ENCODE data around the gene MYCN. TPM values are rescaled to one million over a fixed set of nuclear protein-coding genes. Genes with fewer than 3 reads are reported as not detected.

MYCN gene
- total and polyA plus RNA-seq, 2 experiments from 2014 or later: 8.9 to 16.7 TPM

DNA sequence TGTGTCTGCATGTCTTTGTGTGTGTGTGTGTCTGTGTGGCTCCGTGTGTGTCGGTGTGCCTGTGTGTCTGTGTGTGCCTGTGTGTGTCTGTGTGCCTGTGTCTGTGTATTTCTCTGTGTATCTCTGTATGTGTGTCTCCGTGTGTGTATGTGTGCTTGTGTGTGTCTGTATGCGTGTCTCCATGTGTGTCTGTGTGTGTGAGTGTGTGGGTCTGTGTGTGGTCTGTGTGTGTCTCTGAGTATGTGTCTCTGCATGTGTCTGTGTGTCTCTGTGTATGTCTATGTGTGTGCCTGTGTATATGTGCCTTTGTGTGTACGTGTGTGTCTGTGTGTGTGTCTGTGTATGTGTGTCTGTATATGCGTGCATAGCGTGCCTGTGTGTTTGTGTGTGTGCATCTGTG lies 45.2 kb downstream of the MYCN start:
- no peaks in the 10 kb centered on the region for H3K9me3 ChIP-seq (ENCODE audit: low read depth)
- DNase-seq (ENCODE audit: low spot score): no peak
- H4K20me1 ChIP-seq (ENCODE audit: insufficient read depth, poor library complexity, severe bottlenecking): no peaks in the 10 kb centered on the region
- no peak overlapping the region for H3K27ac ChIP-seq
- no peaks in the 10 kb centered on the region for H3K4me1 ChIP-seq (ENCODE audit: insufficient read depth)
- no peaks in the 10 kb centered on the region for H3K36me3 ChIP-seq (replicated peaks; ENCODE audit: insufficient read depth, low read depth)
- WGBS (ENCODE audit: low lambda C conversion rate, missing lambda C conversion rate): 90% methylated on average over 6 of the region's 7 CpGs
- H3K4me2 ChIP-seq: no peak overlapping the region
- H3K9me2 ChIP-seq (replicated peaks; ENCODE audit: insufficient read depth): no peaks in the 10 kb centered on the region
- TF ChIP-seq EZH2phosphoT487 (IDR thresholded peaks at IDR 0.05; ENCODE audit: low read depth, severe bottlenecking, unreplicated experiment): no peak
- TF ChIP-seq, protein P1, sequence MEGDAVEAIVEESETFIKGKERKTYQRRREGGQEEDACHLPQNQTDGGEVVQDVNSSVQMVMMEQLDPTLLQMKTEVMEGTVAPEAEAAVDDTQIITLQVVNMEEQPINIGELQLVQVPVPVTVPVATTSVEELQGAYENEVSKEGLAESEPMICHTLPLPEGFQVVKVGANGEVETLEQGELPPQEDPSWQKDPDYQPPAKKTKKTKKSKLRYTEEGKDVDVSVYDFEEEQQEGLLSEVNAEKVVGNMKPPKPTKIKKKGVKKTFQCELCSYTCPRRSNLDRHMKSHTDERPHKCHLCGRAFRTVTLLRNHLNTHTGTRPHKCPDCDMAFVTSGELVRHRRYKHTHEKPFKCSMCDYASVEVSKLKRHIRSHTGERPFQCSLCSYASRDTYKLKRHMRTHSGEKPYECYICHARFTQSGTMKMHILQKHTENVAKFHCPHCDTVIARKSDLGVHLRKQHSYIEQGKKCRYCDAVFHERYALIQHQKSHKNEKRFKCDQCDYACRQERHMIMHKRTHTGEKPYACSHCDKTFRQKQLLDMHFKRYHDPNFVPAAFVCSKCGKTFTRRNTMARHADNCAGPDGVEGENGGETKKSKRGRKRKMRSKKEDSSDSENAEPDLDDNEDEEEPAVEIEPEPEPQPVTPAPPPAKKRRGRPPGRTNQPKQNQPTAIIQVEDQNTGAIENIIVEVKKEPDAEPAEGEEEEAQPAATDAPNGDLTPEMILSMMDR (IDR thresholded peaks at IDR 0.05; ENCODE audit: poor library complexity): no peak
- H2AFZ ChIP-seq: no peak overlapping the region
- no peaks in the 10 kb centered on the region for H3K79me2 ChIP-seq
- H3K4me3 ChIP-seq: no peak overlapping the region
- H3K27me3 ChIP-seq: no peaks in the 10 kb centered on the region

DNA sequence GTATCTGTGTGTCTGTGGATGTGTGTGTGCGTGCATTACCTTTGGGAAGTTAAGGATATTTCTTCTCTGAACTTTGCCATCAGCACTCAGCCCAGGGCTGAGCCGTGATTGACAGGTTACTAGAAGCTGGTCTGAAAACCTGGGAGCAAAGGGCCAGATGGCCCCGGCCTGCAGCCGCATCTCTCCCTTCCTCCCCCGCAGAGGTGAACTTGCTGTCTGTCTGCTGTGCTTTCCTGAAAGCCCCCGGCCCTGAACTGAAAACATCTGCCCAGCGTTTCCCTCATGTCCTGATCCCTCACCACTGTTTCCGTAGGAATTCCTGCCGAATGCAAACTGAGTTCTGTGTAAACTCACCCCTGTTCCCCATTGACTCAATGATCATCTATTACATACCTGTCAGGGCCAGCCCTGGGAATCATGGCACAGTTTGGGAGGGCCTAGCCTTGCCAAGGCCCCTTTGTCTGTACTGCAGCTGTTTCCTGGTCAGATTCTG lies 45.8 kb downstream of the MYCN start:
- TF ChIP-seq EZH2phosphoT487 (IDR thresholded peaks at IDR 0.05; ENCODE audit: low read depth, severe bottlenecking, unreplicated experiment): no peak
- TF ChIP-seq EZH2 (IDR thresholded peaks at IDR 0.05; ENCODE audit: borderline replicate concordance): no peak
- TF ChIP-seq, protein P1 (IDR thresholded peaks at IDR 0.05; ENCODE audit: poor library complexity): no peak
- Histone ChIP-seq H3K4me3 (no peak overlapping the region), H3K9me3 (ENCODE audit: low read depth) (no peaks in the 10 kb centered on the region), H3K4me1 (ENCODE audit: insufficient read depth) (no peaks in the 10 kb centered on the region), H3K27ac (no peak overlapping the region), H3K79me2 (no peaks in the 10 kb centered on the region), H3K27me3 (no peaks in the 10 kb centered on the region), H3K9me2 (replicated peaks; ENCODE audit: insufficient read depth) (no peaks in the 10 kb centered on the region), H2AFZ (no peak overlapping the region), H3K36me3 (replicated peaks; ENCODE audit: insufficient read depth, low read depth) (no peaks in the 10 kb centered on the region), H4K20me1 (ENCODE audit: insufficient read depth, poor library complexity, severe bottlenecking) (no peaks in the 10 kb centered on the region), H3K4me2 (no peak overlapping the region)
- DNase-seq (ENCODE audit: low spot score): no peak
- WGBS (ENCODE audit: low lambda C conversion rate, missing lambda C conversion rate): 55% methylated on average over 9 of the region's 9 CpGs

DNA sequence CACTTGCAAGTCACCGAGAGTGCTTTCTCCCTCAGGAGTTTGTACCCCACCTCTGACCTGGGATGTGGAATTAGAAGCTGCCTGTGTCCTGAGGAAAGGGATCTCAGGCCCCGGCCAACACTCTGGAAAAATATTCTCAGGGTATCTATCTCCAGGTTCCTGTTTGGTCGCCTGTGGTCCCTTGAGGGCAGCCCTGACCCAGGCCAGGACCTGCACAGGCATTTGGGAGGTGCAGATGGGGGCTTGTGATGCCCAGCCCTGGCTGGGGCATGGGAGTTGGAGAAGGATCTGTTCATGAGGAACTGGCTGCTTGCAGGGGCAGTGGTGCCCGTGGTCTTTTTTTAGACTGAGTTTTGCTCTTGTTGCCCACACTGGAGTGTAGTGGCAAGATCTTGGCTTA lies 46.3 kb downstream of the MYCN start:
- Histone ChIP-seq H3K4me3 (no peak overlapping the region), H3K36me3 (replicated peaks; ENCODE audit: insufficient read depth, low read depth) (no peaks in the 10 kb centered on the region), H3K9me2 (replicated peaks; ENCODE audit: insufficient read depth) (no peaks in the 10 kb centered on the region), H4K20me1 (ENCODE audit: insufficient read depth, poor library complexity, severe bottlenecking) (no peaks in the 10 kb centered on the region), H3K79me2 (no peaks in the 10 kb centered on the region), H3K27me3 (no peaks in the 10 kb centered on the region), H3K27ac (no peak overlapping the region), H3K4me1 (ENCODE audit: insufficient read depth) (no peaks in the 10 kb centered on the region), H2AFZ (no peak overlapping the region), H3K4me2 (no peak overlapping the region), H3K9me3 (ENCODE audit: low read depth) (no peaks in the 10 kb centered on the region)
- TF ChIP-seq, protein P1 (IDR thresholded peaks at IDR 0.05; ENCODE audit: poor library complexity): no peak
- TF ChIP-seq EZH2phosphoT487 (IDR thresholded peaks at IDR 0.05; ENCODE audit: low read depth, severe bottlenecking, unreplicated experiment) (no peak), EZH2 (IDR thresholded peaks at IDR 0.05; ENCODE audit: borderline replicate concordance) (no peak)
- DNase-seq (ENCODE audit: low spot score): no peak
- 82% methylated on average over 4 of the region's 4 CpGs for WGBS (ENCODE audit: low lambda C conversion rate, missing lambda C conversion rate)

DNA sequence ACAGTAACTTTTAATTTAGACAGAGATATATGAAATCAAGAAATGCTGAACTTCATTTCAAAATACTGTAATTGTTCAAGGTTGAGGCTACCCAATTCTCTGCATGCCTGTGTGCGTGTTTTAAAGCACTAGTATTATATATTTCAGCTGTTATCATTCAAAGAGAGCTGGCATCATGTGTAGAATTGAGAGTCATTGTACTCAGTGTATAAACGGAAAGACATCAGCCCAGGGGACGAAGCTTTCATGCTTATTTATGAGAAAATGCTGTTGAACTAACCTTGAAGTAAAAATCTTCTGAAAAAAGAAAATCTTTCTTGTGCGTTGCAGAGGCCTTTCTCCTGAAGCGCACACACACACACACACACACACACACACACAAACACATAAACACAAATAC lies 48.4 kb downstream of the MYCN start:
- no peaks in the 10 kb centered on the region for H3K9me2 ChIP-seq (replicated peaks; ENCODE audit: insufficient read depth)
- H2AFZ ChIP-seq: no peak overlapping the region
- H3K79me2 ChIP-seq: no peaks in the 10 kb centered on the region
- H3K9me3 ChIP-seq (ENCODE audit: low read depth): no peaks in the 10 kb centered on the region
- H3K4me1 ChIP-seq (ENCODE audit: insufficient read depth): no peaks in the 10 kb centered on the region
- H3K27ac ChIP-seq: no peak overlapping the region
- no peak for DNase-seq (ENCODE audit: low spot score)
- H3K36me3 ChIP-seq (replicated peaks; ENCODE audit: insufficient read depth, low read depth): no peaks in the 10 kb centered on the region
- no peak overlapping the region for H3K4me3 ChIP-seq
- TF ChIP-seq, protein P1 (IDR thresholded peaks at IDR 0.05; ENCODE audit: poor library complexity): no peak
- TF ChIP-seq EZH2 (IDR thresholded peaks at IDR 0.05; ENCODE audit: borderline replicate concordance) (no peak), EZH2phosphoT487 (IDR thresholded peaks at IDR 0.05; ENCODE audit: low read depth, severe bottlenecking, unreplicated experiment) (no peak)
- no peaks in the 10 kb centered on the region for H3K27me3 ChIP-seq
- WGBS (ENCODE audit: low lambda C conversion rate, missing lambda C conversion rate): 87% methylated on average over 5 of the region's 5 CpGs
- H3K4me2 ChIP-seq: no peak overlapping the region
- no peaks in the 10 kb centered on the region for H4K20me1 ChIP-seq (ENCODE audit: insufficient read depth, poor library complexity, severe bottlenecking)
